Stimulated activated CD8-positive, alpha-beta memory T cell treated with anti-CD3 and anti-CD28 coated beads, Interleukin-7, amount 100 ng/mL, for 24 hours (primary cell): Measurements from ENCODE around the gene ALK.
"Not testable (repeated sequence)": the region's sequence is repeated elsewhere in the genome, so short reads cannot be mapped to it uniquely, and the experiment has no call there.

Source experiments
- DNase-seq: peaks from one replicate; pipeline ENCODE4 v3.0.0-alpha.2; 2020; ENCODE audit warnings: low read depth

Gene ALK

GRCh38 chr2:29245035-29245741 is 676.2 kb downstream of the ALK start:
- DNase-seq: not testable (repeated sequence)

GRCh38 chr2:29242621-29243375 is 678.6 kb downstream of the ALK start:
- no peak for DNase-seq

- no peak for DNase-seq
These were observed 679.3 kb downstream of the ALK start for GRCh38 chr2:29241955-29242565.

- no peak for DNase-seq
These were observed 680.0 kb downstream of the ALK start for GRCh38 chr2:29241341-29241740.

GRCh38 chr2:29240601-29241000 is 680.8 kb downstream of the ALK start:
- DNase-seq: no peak

GRCh38 chr2:29239209-29239960 is 682.0 kb downstream of the ALK start:
- DNase-seq: no peak

GRCh38 chr2:29238497-29238896 is 682.9 kb downstream of the ALK start:
- no peak for DNase-seq

- DNase-seq: no peak
These were observed 685.3 kb downstream of the ALK start for GRCh38 chr2:29236074-29236473.

GRCh38 chr2:29235411-29235810 is 686.0 kb downstream of the ALK start:
- no peak for DNase-seq

- DNase-seq: no peak
These were observed 688.0 kb downstream of the ALK start for GRCh38 chr2:29233428-29233827.

- no peak for DNase-seq
These were observed 689.3 kb downstream of the ALK start for GRCh38 chr2:29232041-29232440.

GRCh38 chr2:29229640-29230039 is 691.7 kb downstream of the ALK start:
- no peak for DNase-seq

- no peak for DNase-seq
These were observed 692.4 kb downstream of the ALK start for GRCh38 chr2:29228947-29229346.

GRCh38 chr2:29227935-29228675 is 693.3 kb downstream of the ALK start:
- DNase-seq: no peak

- DNase-seq: no peak
These were observed 694.6 kb downstream of the ALK start for GRCh38 chr2:29226808-29227207.

GRCh38 chr2:29226375-29226774 is 695.0 kb downstream of the ALK start:
- DNase-seq: no peak

GRCh38 chr2:29225814-29226213 is 695.6 kb downstream of the ALK start:
- no peak for DNase-seq

GRCh38 chr2:29224693-29225551 is 696.5 kb downstream of the ALK start:
- no peak for DNase-seq

- DNase-seq: no peak
These were observed 697.3 kb downstream of the ALK start for GRCh38 chr2:29223851-29224692.

- no peak for DNase-seq
These were observed 698.1 kb downstream of the ALK start for GRCh38 chr2:29223257-29223656.
